Measurements from ENCODE around the gene GDPGP1.

GDPGP1 gene

DNA sequence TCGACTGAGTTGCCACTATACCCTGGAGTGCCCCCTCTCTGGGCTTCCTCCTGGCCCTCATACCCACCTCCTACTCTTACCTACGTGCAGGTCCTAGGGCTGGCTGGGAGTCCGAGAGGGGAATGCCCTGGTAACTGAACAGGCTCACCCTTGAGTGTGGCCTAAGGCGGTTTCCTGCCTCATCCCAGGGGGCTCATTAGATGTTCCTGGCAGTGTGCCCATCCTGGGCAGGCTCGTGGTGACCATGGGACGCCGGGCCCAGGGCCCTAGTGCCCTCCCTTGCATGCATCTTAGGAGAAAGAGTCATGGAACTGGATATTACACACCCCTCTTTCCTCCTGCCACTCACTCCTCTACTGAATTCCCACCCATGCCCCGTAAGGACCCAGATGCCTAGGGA lies 30.1 kb upstream of the GDPGP1 start:
- H3K4me1 ChIP-seq (ENCODE audit: low read depth, poor library complexity, severe bottlenecking), result peaks cover 32% of the 10 kb centered on the region
- H3K27ac ChIP-seq, result no peak overlapping the region
- no peak overlapping the region for H3K4me3 ChIP-seq (IDR thresholded peaks at IDR 0.05; ENCODE audit: insufficient read depth, low read depth, low read length)
- peaks cover 23% of the 10 kb centered on the region for H3K79me2 ChIP-seq (ENCODE audit: insufficient read depth, low read depth)
- no peak for TF ChIP-seq CTCF (conservative IDR thresholded peaks at IDR 0.05; ENCODE audit: low read depth, low read length)
- H3K9ac ChIP-seq, result no peak overlapping the region
- no peaks in the 10 kb centered on the region for H4K20me1 ChIP-seq (ENCODE audit: insufficient read depth)
- H3K4me2 ChIP-seq, result no peak overlapping the region
- H3K36me3 ChIP-seq (ENCODE audit: insufficient read depth), result no peaks in the 10 kb centered on the region
- no peak overlapping the region for H2AFZ ChIP-seq (ENCODE audit: low read depth)
- no peaks in the 10 kb centered on the region for H3K27me3 ChIP-seq (ENCODE audit: insufficient read depth, low read depth)

- TF ChIP-seq CTCF (conservative IDR thresholded peaks at IDR 0.05; ENCODE audit: low read depth, low read length), result no peak
- Histone ChIP-seq H2AFZ (ENCODE audit: low read depth) (no peak overlapping the region), H3K36me3 (ENCODE audit: insufficient read depth) (no peaks in the 10 kb centered on the region), H3K4me1 (ENCODE audit: low read depth, poor library complexity, severe bottlenecking) (peaks cover 24% of the 10 kb centered on the region), H3K4me3 (IDR thresholded peaks at IDR 0.05; ENCODE audit: insufficient read depth, low read depth, low read length) (no peak overlapping the region), H3K27ac (no peak overlapping the region), H4K20me1 (ENCODE audit: insufficient read depth) (no peaks in the 10 kb centered on the region), H3K27me3 (ENCODE audit: insufficient read depth, low read depth) (no peaks in the 10 kb centered on the region), H3K79me2 (ENCODE audit: insufficient read depth, low read depth) (peaks cover 23% of the 10 kb centered on the region), H3K4me2 (no peak overlapping the region), H3K9ac (no peak overlapping the region)
Observed at GRCh38 chr15:90205050-90205848, 28.8 kb upstream of the GDPGP1 start.

GRCh38 chr15:90205886-90206285 lies 28.1 kb upstream of the GDPGP1 start:
- no peaks in the 10 kb centered on the region for H4K20me1 ChIP-seq (ENCODE audit: insufficient read depth)
- H3K4me3 ChIP-seq (IDR thresholded peaks at IDR 0.05; ENCODE audit: insufficient read depth, low read depth, low read length), result no peak overlapping the region
- peaks cover 19% of the 10 kb centered on the region for H3K4me1 ChIP-seq (ENCODE audit: low read depth, poor library complexity, severe bottlenecking)
- H3K9ac ChIP-seq, result no peak overlapping the region
- no peak overlapping the region for H3K4me2 ChIP-seq
- peaks cover 23% of the 10 kb centered on the region for H3K79me2 ChIP-seq (ENCODE audit: insufficient read depth, low read depth)
- no peaks in the 10 kb centered on the region for H3K36me3 ChIP-seq (ENCODE audit: insufficient read depth)
- H3K27ac ChIP-seq, result no peak overlapping the region
- no peaks in the 10 kb centered on the region for H3K27me3 ChIP-seq (ENCODE audit: insufficient read depth, low read depth)
- TF ChIP-seq CTCF (conservative IDR thresholded peaks at IDR 0.05; ENCODE audit: low read depth, low read length), result no peak
- no peak overlapping the region for H2AFZ ChIP-seq (ENCODE audit: low read depth)

GRCh38 chr15:90207252-90207651 lies 26.8 kb upstream of the GDPGP1 start:
- Histone ChIP-seq H3K4me1 (ENCODE audit: low read depth, poor library complexity, severe bottlenecking) (peaks cover 16% of the 10 kb centered on the region), H3K27ac (no peak overlapping the region), H3K79me2 (ENCODE audit: insufficient read depth, low read depth) (peaks cover 18% of the 10 kb centered on the region), H3K4me3 (IDR thresholded peaks at IDR 0.05; ENCODE audit: insufficient read depth, low read depth, low read length) (no peak overlapping the region), H3K36me3 (ENCODE audit: insufficient read depth) (no peaks in the 10 kb centered on the region), H3K4me2 (no peak overlapping the region), H3K27me3 (ENCODE audit: insufficient read depth, low read depth) (no peaks in the 10 kb centered on the region), H3K9ac (no peak overlapping the region), H4K20me1 (ENCODE audit: insufficient read depth) (no peaks in the 10 kb centered on the region), H2AFZ (ENCODE audit: low read depth) (no peak overlapping the region)
- TF ChIP-seq CTCF (conservative IDR thresholded peaks at IDR 0.05; ENCODE audit: low read depth, low read length), result no peak
